ENCODE data around the gene SOX5. TPM values are rescaled to one million over a fixed set of nuclear protein-coding genes. Genes with fewer than 3 reads are reported as not detected.

SOX5 gene
- total and polyA plus RNA-seq, 2 experiments from 2014 or later = 1.0 to 4.7 TPM

- peaks cover 19% of the 10 kb centered on the region for H3K27me3 ChIP-seq (ENCODE audit: insufficient read depth)
- no peaks in the 10 kb centered on the region for H3K9me2 ChIP-seq (ENCODE audit: insufficient read depth)
- no peaks in the 10 kb centered on the region for H3F3A ChIP-seq (replicated peaks; ENCODE audit: low read depth)
- H3K36me3 ChIP-seq (ENCODE audit: insufficient read depth) = no peaks in the 10 kb centered on the region
- Mint-ChIP-seq H3K4me1 (no peaks in the 10 kb centered on the region), H3K27ac (no peak overlapping the region), H3K27me3 (ENCODE audit: insufficient read depth, low read depth, poor library complexity) (no peaks in the 10 kb centered on the region), H3K36me3 (ENCODE audit: low read depth) (no peaks in the 10 kb centered on the region), H3K4me3 (no peak overlapping the region), H3K9me3 (peaks cover 6% of the 10 kb centered on the region; the same call in 1 of the 3 replicates)
- DNase-seq (ENCODE audit: low spot score) = no peak
- no peaks in the 10 kb centered on the region for H4K20me1 ChIP-seq (replicated peaks; ENCODE audit: insufficient read depth)
- H3K4me3 ChIP-seq = no peak overlapping the region
- H3K4me1 ChIP-seq (ENCODE audit: insufficient read depth) = peaks cover 7% of the 10 kb centered on the region; the same call in 1 of the 2 replicates
- H3K27ac ChIP-seq (ENCODE audit: low read depth) = no peak overlapping the region
- H3K4me2 ChIP-seq = no peak overlapping the region
- no peak for ATAC-seq
- TF ChIP-seq POLR2AphosphoS5 (IDR thresholded peaks at IDR 0.05; ENCODE audit: low read depth) (no peak), CTCF (conservative IDR thresholded peaks at IDR 0.05; ENCODE audit: low read depth in 2 of 2) (no peak), ZNF114 (CRISPR knock-in tag; IDR thresholded peaks at IDR 0.05) (no peak), EZH2phosphoT487 (IDR thresholded peaks at IDR 0.05; ENCODE audit: unreplicated experiment) (no peak), EZH2 (IDR thresholded peaks at IDR 0.05; ENCODE audit: low read depth, unreplicated experiment) (no peak), NANOG (IDR thresholded peaks at IDR 0.05; ENCODE audit: borderline replicate concordance) (no peak), JUNB (IDR thresholded peaks at IDR 0.05; ENCODE audit: unreplicated experiment) (no peak), ZNF331 (CRISPR knock-in tag; IDR thresholded peaks at IDR 0.05; ENCODE audit: low read depth) (no peak), STAT1 (IDR thresholded peaks at IDR 0.05; ENCODE audit: unreplicated experiment) (no peak), CREB1 (CRISPR knock-in tag; IDR thresholded peaks at IDR 0.05; ENCODE audit: low read depth) (no peak)
- TF ChIP-seq, protein P1, sequence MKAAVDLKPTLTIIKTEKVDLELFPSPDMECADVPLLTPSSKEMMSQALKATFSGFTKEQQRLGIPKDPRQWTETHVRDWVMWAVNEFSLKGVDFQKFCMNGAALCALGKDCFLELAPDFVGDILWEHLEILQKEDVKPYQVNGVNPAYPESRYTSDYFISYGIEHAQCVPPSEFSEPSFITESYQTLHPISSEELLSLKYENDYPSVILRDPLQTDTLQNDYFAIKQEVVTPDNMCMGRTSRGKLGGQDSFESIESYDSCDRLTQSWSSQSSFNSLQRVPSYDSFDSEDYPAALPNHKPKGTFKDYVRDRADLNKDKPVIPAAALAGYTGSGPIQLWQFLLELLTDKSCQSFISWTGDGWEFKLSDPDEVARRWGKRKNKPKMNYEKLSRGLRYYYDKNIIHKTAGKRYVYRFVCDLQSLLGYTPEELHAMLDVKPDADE (IDR thresholded peaks at IDR 0.05) = no peak
- TF ChIP-seq, protein P2, sequence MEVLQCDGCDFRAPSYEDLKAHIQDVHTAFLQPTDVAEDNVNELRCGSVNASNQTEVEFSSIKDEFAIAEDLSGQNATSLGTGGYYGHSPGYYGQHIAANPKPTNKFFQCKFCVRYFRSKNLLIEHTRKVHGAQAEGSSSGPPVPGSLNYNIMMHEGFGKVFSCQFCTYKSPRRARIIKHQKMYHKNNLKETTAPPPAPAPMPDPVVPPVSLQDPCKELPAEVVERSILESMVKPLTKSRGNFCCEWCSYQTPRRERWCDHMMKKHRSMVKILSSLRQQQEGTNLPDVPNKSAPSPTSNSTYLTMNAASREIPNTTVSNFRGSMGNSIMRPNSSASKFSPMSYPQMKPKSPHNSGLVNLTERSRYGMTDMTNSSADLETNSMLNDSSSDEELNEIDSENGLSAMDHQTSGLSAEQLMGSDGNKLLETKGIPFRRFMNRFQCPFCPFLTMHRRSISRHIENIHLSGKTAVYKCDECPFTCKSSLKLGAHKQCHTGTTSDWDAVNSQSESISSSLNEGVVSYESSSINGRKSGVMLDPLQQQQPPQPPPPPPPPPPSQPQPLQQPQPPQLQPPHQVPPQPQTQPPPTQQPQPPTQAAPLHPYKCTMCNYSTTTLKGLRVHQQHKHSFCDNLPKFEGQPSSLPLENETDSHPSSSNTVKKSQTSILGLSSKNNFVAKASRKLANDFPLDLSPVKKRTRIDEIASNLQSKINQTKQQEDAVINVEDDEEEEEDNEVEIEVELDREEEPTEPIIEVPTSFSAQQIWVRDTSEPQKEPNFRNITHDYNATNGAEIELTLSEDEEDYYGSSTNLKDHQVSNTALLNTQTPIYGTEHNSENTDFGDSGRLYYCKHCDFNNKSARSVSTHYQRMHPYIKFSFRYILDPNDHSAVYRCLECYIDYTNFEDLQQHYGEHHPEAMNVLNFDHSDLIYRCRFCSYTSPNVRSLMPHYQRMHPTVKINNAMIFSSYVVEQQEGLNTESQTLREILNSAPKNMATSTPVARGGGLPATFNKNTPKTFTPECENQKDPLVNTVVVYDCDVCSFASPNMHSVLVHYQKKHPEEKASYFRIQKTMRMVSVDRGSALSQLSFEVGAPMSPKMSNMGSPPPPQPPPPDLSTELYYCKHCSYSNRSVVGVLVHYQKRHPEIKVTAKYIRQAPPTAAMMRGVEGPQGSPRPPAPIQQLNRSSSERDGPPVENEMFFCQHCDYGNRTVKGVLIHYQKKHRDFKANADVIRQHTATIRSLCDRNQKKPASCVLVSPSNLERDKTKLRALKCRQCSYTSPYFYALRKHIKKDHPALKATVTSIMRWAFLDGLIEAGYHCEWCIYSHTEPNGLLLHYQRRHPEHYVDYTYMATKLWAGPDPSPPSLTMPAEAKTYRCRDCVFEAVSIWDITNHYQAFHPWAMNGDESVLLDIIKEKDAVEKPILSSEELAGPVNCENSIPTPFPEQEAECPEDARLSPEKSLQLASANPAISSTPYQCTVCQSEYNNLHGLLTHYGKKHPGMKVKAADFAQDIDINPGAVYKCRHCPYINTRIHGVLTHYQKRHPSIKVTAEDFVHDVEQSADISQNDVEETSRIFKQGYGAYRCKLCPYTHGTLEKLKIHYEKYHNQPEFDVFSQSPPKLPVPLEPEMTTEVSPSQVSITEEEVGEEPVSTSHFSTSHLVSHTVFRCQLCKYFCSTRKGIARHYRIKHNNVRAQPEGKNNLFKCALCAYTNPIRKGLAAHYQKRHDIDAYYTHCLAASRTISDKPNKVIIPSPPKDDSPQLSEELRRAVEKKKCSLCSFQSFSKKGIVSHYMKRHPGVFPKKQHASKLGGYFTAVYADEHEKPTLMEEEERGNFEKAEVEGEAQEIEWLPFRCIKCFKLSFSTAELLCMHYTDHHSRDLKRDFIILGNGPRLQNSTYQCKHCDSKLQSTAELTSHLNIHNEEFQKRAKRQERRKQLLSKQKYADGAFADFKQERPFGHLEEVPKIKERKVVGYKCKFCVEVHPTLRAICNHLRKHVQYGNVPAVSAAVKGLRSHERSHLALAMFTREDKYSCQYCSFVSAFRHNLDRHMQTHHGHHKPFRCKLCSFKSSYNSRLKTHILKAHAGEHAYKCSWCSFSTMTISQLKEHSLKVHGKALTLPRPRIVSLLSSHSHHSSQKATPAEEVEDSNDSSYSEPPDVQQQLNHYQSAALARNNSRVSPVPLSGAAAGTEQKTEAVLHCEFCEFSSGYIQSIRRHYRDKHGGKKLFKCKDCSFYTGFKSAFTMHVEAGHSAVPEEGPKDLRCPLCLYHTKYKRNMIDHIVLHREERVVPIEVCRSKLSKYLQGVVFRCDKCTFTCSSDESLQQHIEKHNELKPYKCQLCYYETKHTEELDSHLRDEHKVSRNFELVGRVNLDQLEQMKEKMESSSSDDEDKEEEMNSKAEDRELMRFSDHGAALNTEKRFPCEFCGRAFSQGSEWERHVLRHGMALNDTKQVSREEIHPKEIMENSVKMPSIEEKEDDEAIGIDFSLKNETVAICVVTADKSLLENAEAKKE (CRISPR knock-in tag; IDR thresholded peaks at IDR 0.05) = no peak
- TF ChIP-seq, protein P3, sequence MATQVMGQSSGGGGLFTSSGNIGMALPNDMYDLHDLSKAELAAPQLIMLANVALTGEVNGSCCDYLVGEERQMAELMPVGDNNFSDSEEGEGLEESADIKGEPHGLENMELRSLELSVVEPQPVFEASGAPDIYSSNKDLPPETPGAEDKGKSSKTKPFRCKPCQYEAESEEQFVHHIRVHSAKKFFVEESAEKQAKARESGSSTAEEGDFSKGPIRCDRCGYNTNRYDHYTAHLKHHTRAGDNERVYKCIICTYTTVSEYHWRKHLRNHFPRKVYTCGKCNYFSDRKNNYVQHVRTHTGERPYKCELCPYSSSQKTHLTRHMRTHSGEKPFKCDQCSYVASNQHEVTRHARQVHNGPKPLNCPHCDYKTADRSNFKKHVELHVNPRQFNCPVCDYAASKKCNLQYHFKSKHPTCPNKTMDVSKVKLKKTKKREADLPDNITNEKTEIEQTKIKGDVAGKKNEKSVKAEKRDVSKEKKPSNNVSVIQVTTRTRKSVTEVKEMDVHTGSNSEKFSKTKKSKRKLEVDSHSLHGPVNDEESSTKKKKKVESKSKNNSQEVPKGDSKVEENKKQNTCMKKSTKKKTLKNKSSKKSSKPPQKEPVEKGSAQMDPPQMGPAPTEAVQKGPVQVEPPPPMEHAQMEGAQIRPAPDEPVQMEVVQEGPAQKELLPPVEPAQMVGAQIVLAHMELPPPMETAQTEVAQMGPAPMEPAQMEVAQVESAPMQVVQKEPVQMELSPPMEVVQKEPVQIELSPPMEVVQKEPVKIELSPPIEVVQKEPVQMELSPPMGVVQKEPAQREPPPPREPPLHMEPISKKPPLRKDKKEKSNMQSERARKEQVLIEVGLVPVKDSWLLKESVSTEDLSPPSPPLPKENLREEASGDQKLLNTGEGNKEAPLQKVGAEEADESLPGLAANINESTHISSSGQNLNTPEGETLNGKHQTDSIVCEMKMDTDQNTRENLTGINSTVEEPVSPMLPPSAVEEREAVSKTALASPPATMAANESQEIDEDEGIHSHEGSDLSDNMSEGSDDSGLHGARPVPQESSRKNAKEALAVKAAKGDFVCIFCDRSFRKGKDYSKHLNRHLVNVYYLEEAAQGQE (IDR thresholded peaks at IDR 0.05; ENCODE audit: unreplicated experiment) = no peak
- no peak overlapping the region for H2AFZ ChIP-seq
- H3K79me2 ChIP-seq (replicated peaks; ENCODE audit: insufficient read depth) = no peaks in the 10 kb centered on the region
Observed at GRCh38 chr12:23954332-23954731, 4.9 kb upstream of the SOX5 start.
